NCI-H2029 treated with DMSO at 0.1 percent for 48 hours (cell line): Measurements from ENCODE around the gene IGF2BP2.
A peak's percentile ranks its signal among the peaks of the same experiment; 100 is the strongest.
"Not testable (repeated sequence)": the region's sequence is repeated elsewhere in the genome, so short reads cannot be mapped to it uniquely, and the experiment has no call there.

ENCODE experiments used
- DNase-seq: peaks from one replicate; lab custom pipeline; 2025; lab: John Stamatoyannopoulos, UW

Gene IGF2BP2

GRCh38 chr3:185659942-185660921, 164.6 kb downstream of the IGF2BP2 start:
- peak; percentile 54 for DNase-seq

DNA sequence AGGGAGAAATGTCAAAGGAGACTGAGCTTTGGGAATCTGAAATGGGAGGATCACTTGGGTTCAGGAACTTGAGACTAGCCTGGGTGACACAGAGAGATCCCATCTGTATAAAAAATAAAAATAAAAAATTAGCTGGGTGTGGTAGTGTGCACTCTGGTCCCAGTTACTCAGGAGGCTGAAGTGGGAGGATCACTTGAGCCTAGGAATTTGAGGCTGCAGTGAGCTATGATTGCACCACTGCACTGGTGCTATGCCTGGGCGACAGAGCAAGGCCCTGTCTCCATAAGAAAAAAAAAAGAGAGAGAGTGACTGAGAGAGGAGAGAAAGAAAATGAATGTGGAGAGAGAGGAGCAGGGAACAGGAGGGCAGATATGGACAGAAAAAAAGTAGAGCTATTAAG, 165.9 kb downstream of the IGF2BP2 start:
- no peak for DNase-seq

GRCh38 chr3:185658504-185658912, 166.3 kb downstream of the IGF2BP2 start:
- DNase-seq = no peak

DNA sequence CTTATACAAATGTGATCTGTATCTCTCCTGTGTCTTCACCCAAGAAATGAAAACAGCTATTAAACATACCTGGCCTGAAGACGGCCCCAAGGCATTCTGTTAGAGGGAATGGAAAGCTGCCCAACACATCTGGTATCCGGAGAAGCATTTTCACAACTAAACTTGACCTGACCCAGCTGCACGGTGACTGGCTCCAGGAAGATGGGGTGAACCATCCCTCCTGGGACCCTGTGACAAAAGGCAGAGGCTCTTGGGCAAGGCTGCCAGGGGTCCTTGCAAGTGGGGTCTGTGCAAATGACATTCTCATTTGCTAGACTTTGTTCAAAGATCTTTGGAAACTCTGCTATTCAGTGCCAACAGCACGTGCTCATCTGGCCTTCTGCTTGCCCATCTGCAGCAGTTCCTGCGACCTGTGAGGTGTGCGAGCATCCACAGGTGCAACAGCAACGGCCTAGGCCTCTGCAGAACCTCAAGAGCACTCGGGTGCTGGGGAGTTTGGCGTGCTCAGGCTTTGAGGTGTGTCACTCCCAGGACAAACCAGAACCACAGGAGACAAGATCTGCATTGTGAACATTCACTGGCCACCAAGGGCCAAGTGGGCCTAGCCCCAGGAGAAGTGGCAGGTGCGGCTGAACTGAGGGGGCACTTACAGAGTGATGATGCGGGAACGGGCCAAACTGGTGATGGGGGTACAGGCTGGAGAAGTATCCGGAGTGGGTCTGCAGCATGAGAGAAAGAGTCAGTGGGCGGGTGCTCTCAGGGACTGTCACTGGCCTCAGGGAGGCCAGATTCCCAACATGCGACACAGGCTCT, 166.9 kb downstream of the IGF2BP2 start:
- no peak for DNase-seq

DNA sequence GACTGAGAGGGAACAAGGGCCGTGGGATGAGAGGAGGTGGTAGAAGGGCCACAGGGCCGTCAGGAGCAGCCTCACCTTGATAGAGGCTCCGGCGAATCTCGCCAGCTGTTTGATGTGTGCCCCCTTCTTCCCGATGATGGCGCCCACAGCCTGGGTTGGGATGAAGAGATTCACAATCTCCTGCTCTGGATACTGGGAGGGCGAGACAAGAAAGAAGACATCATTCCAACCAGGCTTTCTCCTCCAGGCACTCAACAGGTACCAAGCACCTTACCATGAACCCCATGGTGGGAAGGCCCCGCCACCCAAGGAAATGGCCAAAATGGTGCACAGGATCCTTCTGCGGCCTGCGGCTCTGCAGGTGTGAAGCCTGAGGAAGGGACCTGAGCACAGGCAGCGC, 167.6 kb downstream of the IGF2BP2 start:
- DNase-seq = no peak

- DNase-seq = no peak
Observed at GRCh38 chr3:185656321-185656840, 168.5 kb downstream of the IGF2BP2 start.

GRCh38 chr3:185655426-185656320, 169.2 kb downstream of the IGF2BP2 start:
- no peak for DNase-seq

DNA sequence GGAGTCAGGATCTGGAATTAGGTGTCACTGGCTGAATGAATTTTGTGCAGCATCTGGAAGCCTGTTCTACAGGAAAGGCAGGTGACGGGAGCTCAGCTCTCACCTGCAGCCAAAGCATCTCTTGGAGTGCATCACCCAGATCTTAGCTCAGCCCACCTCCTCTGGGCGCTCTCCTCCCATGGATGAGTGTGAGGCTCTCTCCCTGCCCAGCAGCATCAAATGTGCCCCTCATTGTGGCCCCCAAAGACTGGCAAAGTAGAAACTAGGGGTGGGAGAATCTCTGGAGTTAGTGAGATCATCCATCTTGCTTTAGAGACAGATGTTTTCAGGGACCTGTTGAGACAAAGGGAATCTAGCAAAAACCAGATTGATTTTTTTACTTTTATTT, 170.1 kb downstream of the IGF2BP2 start:
- DNase-seq = no peak

- no peak for DNase-seq
Observed at GRCh38 chr3:185653949-185654757, 170.7 kb downstream of the IGF2BP2 start.

GRCh38 chr3:185651971-185652370, 172.9 kb downstream of the IGF2BP2 start:
- DNase-seq = no peak

DNA sequence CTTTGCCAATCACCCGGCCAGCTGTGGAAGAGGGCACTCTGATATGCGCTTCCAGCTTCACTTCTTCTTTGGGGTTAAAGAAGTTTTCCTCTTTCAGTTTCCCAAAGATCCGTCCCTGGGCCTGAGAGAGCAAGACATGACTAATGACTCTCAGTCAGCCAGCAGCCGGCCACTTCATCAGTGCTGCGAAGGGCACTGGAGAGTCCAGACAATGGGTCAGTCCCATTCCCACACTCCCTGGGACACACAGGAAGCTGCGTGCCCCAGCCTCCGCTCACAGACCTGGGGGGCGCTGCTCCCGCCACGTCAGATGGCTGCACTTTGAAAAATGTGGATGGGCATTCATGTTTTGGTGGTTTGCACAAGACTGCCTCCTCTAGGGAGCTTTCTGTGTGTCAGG, 175.4 kb downstream of the IGF2BP2 start:
- DNase-seq = no peak

DNA sequence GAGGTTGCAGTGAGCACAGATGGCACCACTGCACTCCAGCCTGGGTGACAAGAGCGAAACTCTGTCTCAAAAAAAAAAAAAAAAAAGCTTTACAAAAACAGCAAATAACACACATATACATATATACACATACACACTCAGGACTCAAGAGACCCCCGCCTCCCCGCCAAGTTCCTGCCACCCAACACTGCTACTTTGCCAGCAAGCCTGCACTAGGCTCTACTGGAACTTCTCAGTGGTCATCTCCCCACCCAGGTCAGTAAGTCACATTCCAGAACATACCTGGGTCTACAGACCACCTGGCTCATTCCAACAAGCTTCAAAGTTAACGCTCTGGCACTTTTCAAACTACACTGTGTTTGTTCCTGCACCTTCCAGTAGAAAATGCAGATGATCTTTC, 176.4 kb downstream of the IGF2BP2 start:
- no peak for DNase-seq

GRCh38 chr3:185647880-185648210, 177.0 kb downstream of the IGF2BP2 start:
- no peak for DNase-seq

GRCh38 chr3:185647134-185647879, 177.5 kb downstream of the IGF2BP2 start:
- DNase-seq = no peak

GRCh38 chr3:185646382-185647133, 178.3 kb downstream of the IGF2BP2 start:
- DNase-seq = no peak

DNA sequence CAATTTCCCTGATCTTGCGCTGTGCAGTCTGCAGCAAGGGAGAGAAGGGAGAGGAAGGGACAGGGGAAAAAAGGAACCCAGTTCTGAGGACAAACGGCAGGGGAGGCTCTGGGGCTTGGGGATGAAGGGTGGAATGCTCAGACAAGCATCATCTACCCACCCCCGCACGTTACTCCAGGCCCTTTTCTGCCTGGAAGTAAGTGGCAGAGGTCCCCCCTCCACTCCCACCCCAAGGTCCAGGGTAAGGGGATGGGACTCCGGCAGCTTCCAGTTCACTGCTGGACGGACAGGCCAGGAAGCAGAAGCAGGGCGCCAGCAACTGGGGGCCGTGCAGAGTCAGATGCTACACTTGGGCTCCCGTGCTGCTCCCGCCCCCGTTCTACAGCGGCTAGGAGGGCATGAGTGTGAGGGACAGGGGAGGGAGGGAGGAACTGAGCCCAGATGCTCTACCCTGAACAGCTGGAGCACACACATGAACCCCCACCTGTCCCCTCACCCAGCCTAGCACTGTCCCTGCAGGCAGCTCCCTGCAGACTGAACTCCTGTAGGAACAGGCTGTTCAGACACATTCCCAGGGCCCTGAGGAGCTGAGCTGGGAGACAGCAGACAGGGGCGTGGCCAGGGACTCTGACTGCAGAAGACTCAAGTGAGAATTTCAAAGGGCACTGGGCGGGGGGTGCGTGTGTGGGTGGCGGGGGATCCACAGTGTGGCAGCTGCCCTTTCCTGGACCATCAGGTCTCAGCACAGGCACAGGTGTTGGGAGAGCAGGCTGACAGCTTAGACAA, 179.1 kb downstream of the IGF2BP2 start:
- no peak for DNase-seq

DNA sequence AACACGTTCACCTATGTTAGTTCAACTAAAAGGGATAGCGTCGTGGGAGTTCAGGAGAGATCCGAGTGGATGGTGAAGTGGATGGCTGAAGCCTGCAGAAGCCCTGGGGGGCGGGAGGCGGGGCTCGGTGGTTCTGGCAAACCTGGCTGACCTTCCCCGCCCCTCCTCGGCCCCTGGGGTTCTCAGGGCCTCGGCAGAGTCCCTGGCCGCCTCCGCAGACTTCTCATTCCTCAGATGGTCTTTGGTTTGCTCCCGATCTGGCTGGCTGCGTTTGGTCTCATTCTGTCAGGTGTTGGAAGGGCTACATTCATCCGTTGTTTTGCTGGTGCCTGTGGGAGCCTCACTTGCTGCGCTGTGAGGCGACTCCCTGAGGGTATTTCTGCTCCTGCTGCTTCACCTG, 179.7 kb downstream of the IGF2BP2 start:
- DNase-seq = not testable (repeated sequence)

DNA sequence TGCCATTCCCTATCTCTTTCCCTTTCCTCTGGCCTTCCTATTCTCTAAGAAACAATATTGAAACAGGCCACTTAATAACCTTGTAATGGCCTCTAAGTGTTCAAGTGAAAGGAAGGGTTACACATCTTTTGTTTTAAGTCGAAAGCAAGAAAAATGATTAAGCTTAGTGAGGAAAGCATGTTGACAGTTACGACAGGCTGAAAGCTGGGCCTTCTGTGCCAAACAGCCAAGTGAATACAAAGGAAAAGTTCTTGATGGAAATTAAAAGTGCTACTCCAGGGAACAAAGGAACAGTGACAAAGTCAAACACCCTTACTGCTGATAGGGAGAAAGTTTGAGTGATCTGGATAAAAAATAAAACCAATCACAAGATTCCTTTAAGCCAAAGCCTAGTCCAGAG, 184.5 kb downstream of the IGF2BP2 start:
- no peak for DNase-seq
